ENCODE measurements around the gene SCLY.
"Not testable (repeated sequence)": the region's sequence is repeated elsewhere in the genome, so short reads cannot be mapped to it uniquely, and the experiment has no call there.

SCLY gene

GRCh38 chr2:238063414-238064189 lies 2.8 kb downstream of the SCLY start:
- no peak overlapping the region for H3K9ac ChIP-seq (ENCODE audit: low read depth, low read length)
- no peaks in the 10 kb centered on the region for H3K4me1 ChIP-seq (ENCODE audit: control insufficient read depth, insufficient read depth, low read length)
- H3K27me3 ChIP-seq (ENCODE audit: control insufficient read depth, insufficient read depth, low read length), result no peaks in the 10 kb centered on the region
- H3K4me3 ChIP-seq (ENCODE audit: low read depth, low read length), result peak overlapping the region; percentile 13
- no peaks in the 10 kb centered on the region for H3K9me3 ChIP-seq (ENCODE audit: control insufficient read depth, insufficient read depth, low read length)
- peaks cover 21% of the 10 kb centered on the region for H3K36me3 ChIP-seq (ENCODE audit: control insufficient read depth, insufficient read depth, low read length)

- no peaks in the 10 kb centered on the region for H3K4me1 ChIP-seq (ENCODE audit: control insufficient read depth, insufficient read depth, low read length)
- no peak overlapping the region for H3K9ac ChIP-seq (ENCODE audit: low read depth, low read length)
- no peaks in the 10 kb centered on the region for H3K9me3 ChIP-seq (ENCODE audit: control insufficient read depth, insufficient read depth, low read length)
- H3K27me3 ChIP-seq (ENCODE audit: control insufficient read depth, insufficient read depth, low read length), result no peaks in the 10 kb centered on the region
- no peak overlapping the region for H3K4me3 ChIP-seq (ENCODE audit: low read depth, low read length)
- peaks cover 26% of the 10 kb centered on the region for H3K36me3 ChIP-seq (ENCODE audit: control insufficient read depth, insufficient read depth, low read length)
Measured at GRCh38 chr2:238064376-238064775, 3.6 kb downstream of the SCLY start.

DNA sequence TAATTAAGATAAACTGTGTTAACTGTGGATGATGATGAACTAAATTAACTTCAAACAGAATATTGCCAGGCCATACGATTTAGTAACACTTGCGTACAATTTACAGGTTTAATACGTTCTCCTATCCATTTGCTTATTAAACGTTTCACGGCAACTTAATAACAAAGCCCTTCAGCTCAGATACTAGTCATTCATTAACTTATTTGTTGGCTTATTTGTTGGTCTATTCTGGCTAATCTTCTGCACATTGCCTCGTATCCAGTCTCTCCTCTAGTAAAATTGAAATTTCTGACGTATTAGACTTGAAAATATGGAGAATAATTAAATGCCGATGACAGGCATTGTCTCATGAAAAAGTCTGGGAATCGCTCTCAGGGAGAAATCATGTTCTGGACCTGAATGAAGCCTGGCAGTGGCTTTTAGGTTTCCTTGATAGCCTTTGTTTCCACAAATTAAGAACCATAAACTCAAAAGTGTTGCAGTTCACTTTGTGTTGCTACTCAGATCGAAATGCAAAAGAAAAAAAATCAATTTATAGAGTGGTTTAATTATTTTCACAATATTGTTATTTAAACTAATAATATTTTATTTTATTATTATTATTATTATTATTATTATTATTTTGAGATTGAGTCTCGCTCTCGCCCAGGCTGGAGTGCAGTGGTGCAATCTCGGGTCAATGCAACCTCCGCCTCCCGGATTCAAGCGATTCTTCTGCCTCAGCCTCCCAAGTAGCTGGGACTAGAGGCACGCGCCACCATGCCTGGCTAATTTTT lies 4.5 kb downstream of the SCLY start:
- no peak overlapping the region for H3K9ac ChIP-seq (ENCODE audit: low read depth, low read length)
- H3K9me3 ChIP-seq (ENCODE audit: control insufficient read depth, insufficient read depth, low read length), result no peaks in the 10 kb centered on the region
- H3K36me3 ChIP-seq (ENCODE audit: control insufficient read depth, insufficient read depth, low read length), result peaks cover 33% of the 10 kb centered on the region
- no peaks in the 10 kb centered on the region for H3K27me3 ChIP-seq (ENCODE audit: control insufficient read depth, insufficient read depth, low read length)
- H3K4me3 ChIP-seq (ENCODE audit: low read depth, low read length), result no peak overlapping the region
- H3K4me1 ChIP-seq (ENCODE audit: control insufficient read depth, insufficient read depth, low read length), result no peaks in the 10 kb centered on the region

DNA sequence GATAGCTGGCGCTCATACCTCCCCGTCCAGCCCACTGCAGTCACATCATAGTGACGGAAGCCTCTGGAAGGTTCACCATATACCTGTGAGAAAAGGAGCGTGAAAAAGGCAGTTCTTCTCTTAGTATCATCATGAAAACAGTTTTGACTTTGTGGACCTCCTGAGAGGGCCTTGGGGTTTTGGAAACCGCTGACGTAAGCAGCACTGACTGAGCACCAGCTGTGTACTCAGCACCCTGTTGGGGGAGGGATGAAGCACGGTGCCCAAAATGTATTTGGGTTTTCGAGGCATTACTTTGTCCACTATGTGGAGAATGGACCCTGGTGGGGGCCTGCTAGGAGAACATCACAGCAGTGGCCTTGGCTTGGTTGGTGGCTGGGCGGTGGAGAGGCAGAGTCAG lies 5.4 kb downstream of the SCLY start:
- Histone ChIP-seq H3K27me3 (ENCODE audit: control insufficient read depth, insufficient read depth, low read length) (no peaks in the 10 kb centered on the region), H3K4me3 (ENCODE audit: low read depth, low read length) (no peak overlapping the region), H3K9ac (ENCODE audit: low read depth, low read length) (no peak overlapping the region), H3K4me1 (ENCODE audit: control insufficient read depth, insufficient read depth, low read length) (no peaks in the 10 kb centered on the region), H3K36me3 (ENCODE audit: control insufficient read depth, insufficient read depth, low read length) (peaks cover 33% of the 10 kb centered on the region), H3K9me3 (ENCODE audit: control insufficient read depth, insufficient read depth, low read length) (no peaks in the 10 kb centered on the region)

- peaks cover 33% of the 10 kb centered on the region for H3K36me3 ChIP-seq (ENCODE audit: control insufficient read depth, insufficient read depth, low read length)
- not testable (repeated sequence) for H3K4me1 ChIP-seq (ENCODE audit: control insufficient read depth, insufficient read depth, low read length)
Measured at GRCh38 chr2:238066718-238067117, 5.9 kb downstream of the SCLY start.

GRCh38 chr2:238067939-238068338 lies 7.1 kb downstream of the SCLY start:
- no peak overlapping the region for H3K9ac ChIP-seq (ENCODE audit: low read depth, low read length)
- no peak overlapping the region for H3K4me3 ChIP-seq (ENCODE audit: low read depth, low read length)
- no peaks in the 10 kb centered on the region for H3K4me1 ChIP-seq (ENCODE audit: control insufficient read depth, insufficient read depth, low read length)
- no peaks in the 10 kb centered on the region for H3K27me3 ChIP-seq (ENCODE audit: control insufficient read depth, insufficient read depth, low read length)
- H3K36me3 ChIP-seq (ENCODE audit: control insufficient read depth, insufficient read depth, low read length), result peaks cover 40% of the 10 kb centered on the region
- H3K9me3 ChIP-seq (ENCODE audit: control insufficient read depth, insufficient read depth, low read length), result no peaks in the 10 kb centered on the region

More at GRCh38 chr2:238066718-238067117, 5.9 kb downstream of the SCLY start:
- not testable (repeated sequence) for H3K9me3 ChIP-seq (ENCODE audit: control insufficient read depth, insufficient read depth, low read length); H3K27me3 ChIP-seq (ENCODE audit: control insufficient read depth, insufficient read depth, low read length); H3K4me3 ChIP-seq (ENCODE audit: low read depth, low read length); H3K9ac ChIP-seq (ENCODE audit: low read depth, low read length)

DNA sequence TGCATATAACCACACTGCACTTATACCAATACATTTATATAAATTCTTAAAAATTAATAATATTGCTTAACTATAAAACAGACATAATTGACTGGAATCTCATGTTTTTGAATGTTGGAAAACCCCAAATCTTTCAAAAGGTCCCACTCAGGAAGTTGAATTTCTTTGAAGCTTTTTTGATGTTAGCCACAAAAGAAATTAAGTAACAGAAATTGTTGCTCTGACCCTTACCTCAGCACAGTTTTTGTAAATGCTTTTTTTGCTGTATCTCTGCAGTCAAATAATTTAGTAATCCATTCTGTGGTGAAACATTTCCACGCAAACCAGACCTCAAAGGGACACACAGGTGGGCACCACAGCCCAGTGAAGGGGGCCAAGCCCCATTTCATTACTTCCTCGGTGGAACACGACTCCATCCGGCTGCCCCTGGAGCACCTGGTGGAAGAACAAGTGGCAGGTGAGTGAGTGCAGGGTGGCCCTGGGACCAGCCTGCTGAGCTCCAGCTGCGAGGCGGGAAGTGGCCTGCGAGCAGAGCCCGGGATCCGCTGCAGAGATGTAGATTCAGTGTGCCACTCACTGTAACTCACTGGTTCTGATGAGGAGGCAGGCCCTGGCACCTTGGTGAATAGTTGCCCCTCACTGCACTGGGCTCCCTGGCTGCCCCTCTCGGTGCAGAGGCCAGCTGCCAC lies 8.4 kb downstream of the SCLY start:
- Histone ChIP-seq H3K9ac (ENCODE audit: low read depth, low read length) (no peak overlapping the region), H3K4me3 (ENCODE audit: low read depth, low read length) (no peak overlapping the region), H3K27me3 (ENCODE audit: control insufficient read depth, insufficient read depth, low read length) (no peaks in the 10 kb centered on the region), H3K9me3 (ENCODE audit: control insufficient read depth, insufficient read depth, low read length) (no peaks in the 10 kb centered on the region), H3K4me1 (ENCODE audit: control insufficient read depth, insufficient read depth, low read length) (no peaks in the 10 kb centered on the region), H3K36me3 (ENCODE audit: control insufficient read depth, insufficient read depth, low read length) (peaks cover 40% of the 10 kb centered on the region)

DNA sequence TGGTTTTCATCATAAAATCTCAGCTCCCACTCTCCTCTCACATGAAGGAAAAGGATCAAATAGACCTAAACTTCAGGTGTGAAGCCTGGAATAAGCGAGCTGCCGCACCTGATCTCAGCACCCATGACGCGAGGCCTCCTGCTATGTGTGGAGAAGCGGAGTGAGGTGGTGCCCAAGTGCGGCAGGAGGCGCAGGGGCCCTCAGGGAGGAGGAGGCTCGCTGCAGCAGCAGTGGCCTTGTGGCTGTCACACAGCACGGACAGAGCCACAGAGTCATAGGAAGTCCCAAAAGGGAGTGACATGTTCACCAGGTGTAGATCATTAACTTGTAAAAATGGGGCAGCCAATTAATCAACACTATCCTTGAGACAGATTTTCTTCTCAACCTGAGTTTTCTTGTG lies 9.1 kb downstream of the SCLY start:
- Histone ChIP-seq H3K4me3 (ENCODE audit: low read depth, low read length) (no peak overlapping the region), H3K36me3 (ENCODE audit: control insufficient read depth, insufficient read depth, low read length) (peaks cover 40% of the 10 kb centered on the region), H3K9ac (ENCODE audit: low read depth, low read length) (no peak overlapping the region), H3K4me1 (ENCODE audit: control insufficient read depth, insufficient read depth, low read length) (no peaks in the 10 kb centered on the region), H3K27me3 (ENCODE audit: control insufficient read depth, insufficient read depth, low read length) (no peaks in the 10 kb centered on the region), H3K9me3 (ENCODE audit: control insufficient read depth, insufficient read depth, low read length) (no peaks in the 10 kb centered on the region)

GRCh38 chr2:238075397-238075796 lies 14.6 kb downstream of the SCLY start:
- H3K36me3 ChIP-seq (ENCODE audit: control insufficient read depth, insufficient read depth, low read length), result peaks cover 8% of the 10 kb centered on the region
- no peaks in the 10 kb centered on the region for H3K4me1 ChIP-seq (ENCODE audit: control insufficient read depth, insufficient read depth, low read length)
- H3K9me3 ChIP-seq (ENCODE audit: control insufficient read depth, insufficient read depth, low read length), result no peaks in the 10 kb centered on the region
- H3K27me3 ChIP-seq (ENCODE audit: control insufficient read depth, insufficient read depth, low read length), result no peaks in the 10 kb centered on the region
- no peak overlapping the region for H3K4me3 ChIP-seq (ENCODE audit: low read depth, low read length)
- H3K9ac ChIP-seq (ENCODE audit: low read depth, low read length), result no peak overlapping the region

DNA sequence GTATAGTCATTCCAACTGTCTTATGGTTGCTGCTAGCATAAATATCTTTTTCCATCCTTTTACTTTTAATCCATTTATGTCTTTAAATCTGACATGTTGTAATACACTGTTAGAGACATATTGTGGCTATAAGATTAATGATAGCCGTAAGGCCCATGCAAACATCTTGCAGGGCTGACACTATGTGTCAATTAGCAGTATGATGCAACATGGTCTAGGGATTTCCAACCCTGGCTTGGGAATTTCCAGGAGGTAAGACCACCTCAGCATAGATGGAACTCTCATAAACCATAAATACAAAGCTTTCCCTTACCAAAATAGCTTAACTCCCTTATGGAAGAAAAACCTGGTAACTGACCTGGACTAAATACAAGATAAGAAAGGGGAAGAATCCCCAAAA lies 16.5 kb downstream of the SCLY start:
- Histone ChIP-seq H3K9ac (ENCODE audit: low read depth, low read length) (no peak overlapping the region), H3K4me1 (ENCODE audit: control insufficient read depth, insufficient read depth, low read length) (no peaks in the 10 kb centered on the region), H3K27me3 (ENCODE audit: control insufficient read depth, insufficient read depth, low read length) (no peaks in the 10 kb centered on the region), H3K4me3 (ENCODE audit: low read depth, low read length) (no peak overlapping the region), H3K36me3 (ENCODE audit: control insufficient read depth, insufficient read depth, low read length) (peaks cover 19% of the 10 kb centered on the region), H3K9me3 (ENCODE audit: control insufficient read depth, insufficient read depth, low read length) (no peaks in the 10 kb centered on the region)

DNA sequence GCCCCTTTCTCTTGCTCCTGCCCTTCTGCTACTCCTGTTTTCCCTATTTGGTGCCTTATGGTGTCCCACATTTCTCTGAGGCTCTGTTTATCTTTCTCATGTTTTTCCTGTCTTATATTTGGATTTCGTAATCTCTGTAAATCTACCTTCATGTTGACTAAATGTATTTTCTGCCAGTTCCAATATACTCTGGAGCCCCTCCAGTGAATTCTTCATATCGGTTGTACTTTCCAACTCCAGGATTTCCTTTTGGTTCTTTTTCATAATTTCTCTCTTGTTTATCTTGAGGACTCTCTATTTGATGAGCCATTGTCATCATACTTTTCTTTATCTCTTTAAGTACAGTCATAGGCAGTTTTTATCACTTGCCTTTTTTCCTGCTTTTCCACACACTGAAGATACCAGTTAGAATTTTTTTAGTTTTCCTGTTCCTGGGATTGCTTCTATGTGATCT lies 19.1 kb downstream of the SCLY start:
- no peak overlapping the region for H3K9ac ChIP-seq (ENCODE audit: low read depth, low read length)
- H3K36me3 ChIP-seq (ENCODE audit: control insufficient read depth, insufficient read depth, low read length), result peaks cover 26% of the 10 kb centered on the region
- H3K27me3 ChIP-seq (ENCODE audit: control insufficient read depth, insufficient read depth, low read length), result no peaks in the 10 kb centered on the region
- H3K4me1 ChIP-seq (ENCODE audit: control insufficient read depth, insufficient read depth, low read length), result no peaks in the 10 kb centered on the region
- no peak overlapping the region for H3K4me3 ChIP-seq (ENCODE audit: low read depth, low read length)
- no peaks in the 10 kb centered on the region for H3K9me3 ChIP-seq (ENCODE audit: control insufficient read depth, insufficient read depth, low read length)

All from iPS-15b (cell line).